Dermis blood vessel endothelial cell (primary cell): Measurements from ENCODE around the gene FGD6. TPM values are rescaled to one million over a fixed set of nuclear protein-coding genes. Genes with fewer than 3 reads are reported as not detected.
A peak's percentile ranks its signal among the peaks of the same experiment; 100 is the strongest.
"Not testable (repeated sequence)": the region's sequence is repeated elsewhere in the genome, so short reads cannot be mapped to it uniquely, and the experiment has no call there.

ENCODE experiments used
- DNase-seq: peaks from one replicate; pipeline ENCODE4 v3.0.0; 2010
- total RNA-seq: library from RNA; depleted of rRNA; stranded (reverse); fragments of >200 nt; gene quantifications from 2 replicates; pipeline ENCODE4 v1.2.3, GENCODE V29; 2014

FGD6 gene
- 19.6 and 27.0 TPM in 2 replicates for total RNA-seq

- peak; percentile 99 for DNase-seq
These were observed at the start of gene FGD6, which contains the start of gene VEZT for GRCh38 chr12:95217377-95218149. Gene FGD6, minus strand, starts transcription at chr12:95217467. Its CDS starts 227 bp downstream, at chr12:95217240. Gene VEZT, plus strand, starts transcription at chr12:95217807. Its CDS starts 44 bp downstream, at chr12:95217851.

- DNase-seq: no peak
These were observed 49.0 kb upstream of the FGD6 start for GRCh38 chr12:95266254-95266653.

GRCh38 chr12:95265765-95266164 lies 48.5 kb upstream of the FGD6 start:
- DNase-seq: no peak

- peak; percentile 99 for DNase-seq
These were observed 45.5 kb upstream of the FGD6 start for GRCh38 chr12:95262808-95263207.

- DNase-seq: no peak
These were observed 43.8 kb upstream of the FGD6 start for GRCh38 chr12:95261109-95261508.

- DNase-seq: peak; percentile 54
These were observed 42.1 kb upstream of the FGD6 start for GRCh38 chr12:95259368-95259767.

- peak; percentile 34 for DNase-seq
These were observed 41.5 kb upstream of the FGD6 start for GRCh38 chr12:95258803-95259202.

- DNase-seq: no peak
These were observed 40.9 kb upstream of the FGD6 start for GRCh38 chr12:95258151-95258550.

GRCh38 chr12:95257541-95257940 lies 40.3 kb upstream of the FGD6 start:
- DNase-seq: no peak

- DNase-seq: peak; percentile 62
These were observed 36.1 kb upstream of the FGD6 start for GRCh38 chr12:95253386-95253785.

GRCh38 chr12:95248604-95249360 lies 31.5 kb upstream of the FGD6 start:
- no peak for DNase-seq

- DNase-seq: no peak
These were observed 30.8 kb upstream of the FGD6 start for GRCh38 chr12:95248095-95248494.

- DNase-seq: no peak
These were observed 27.1 kb upstream of the FGD6 start for GRCh38 chr12:95244350-95244749.

GRCh38 chr12:95243497-95244183 lies 26.4 kb upstream of the FGD6 start:
- DNase-seq: no peak

- DNase-seq: no peak
These were observed 24.7 kb upstream of the FGD6 start for GRCh38 chr12:95241761-95242506.

- not testable (repeated sequence) for DNase-seq
These were observed 23.9 kb upstream of the FGD6 start for GRCh38 chr12:95241138-95241537.

- no peak for DNase-seq
These were observed 23.3 kb upstream of the FGD6 start for GRCh38 chr12:95240556-95240955.

GRCh38 chr12:95239835-95240234 lies 22.6 kb upstream of the FGD6 start:
- not testable (repeated sequence) for DNase-seq

GRCh38 chr12:95239216-95239615 lies 21.9 kb upstream of the FGD6 start:
- no peak for DNase-seq

- no peak for DNase-seq
These were observed 20.9 kb upstream of the FGD6 start for GRCh38 chr12:95238150-95238549.

GRCh38 chr12:95237315-95237714 lies 20.0 kb upstream of the FGD6 start:
- DNase-seq: no peak

- not testable (repeated sequence) for DNase-seq
These were observed 18.4 kb upstream of the FGD6 start for GRCh38 chr12:95235621-95236020.
